SU-DHL-6 (cell line): ENCODE results near the gene OCEL1.

Experiments
- H2AFZ ChIP-seq: fragments of 200-600 bp; sonication (generic); 2 replicates; pipeline ENCODE4 v1.6.1; 2014; ENCODE audit warnings: low read depth, mild to moderate bottlenecking, moderate library complexity, mixed read lengths, antibody characterized with exemption, low read length; ENCODE audit not compliant: severe bottlenecking
- H3F3A ChIP-seq: fragments of 200-600 bp; shearing (Covaris generic); 2 replicates; pipeline ENCODE4 v1.6.0; 2016; ENCODE audit warnings: antibody characterized with exemption, mild to moderate bottlenecking; ENCODE audit not compliant: insufficient read depth
- H3K27ac ChIP-seq: fragments of 200-600 bp; sonication (generic); 2 replicates; pipeline ENCODE4 v1.5.1; 2016; ENCODE audit warnings: low read depth, mild to moderate bottlenecking, low read length, moderate library complexity, mixed read lengths
- H3K27me3 ChIP-seq: fragments of 200-600 bp; sonication (generic), shearing (Covaris generic); 2 replicates; pipeline ENCODE4 v1.6.0; 2014; ENCODE audit warnings: mild to moderate bottlenecking, low read length
- H3K36me3 ChIP-seq: fragments of 200-600 bp; sonication (generic); 2 replicates; pipeline ENCODE4 v1.6.1; 2014; ENCODE audit warnings: mild to moderate bottlenecking, low read length, mixed read lengths
- H3K4me2 ChIP-seq: fragments of 300-600, 200-600 bp; shearing (Covaris generic), sonication (generic); 2 replicates; pipeline ENCODE4 v1.6.0; 2014; ENCODE audit warnings: low read length, low read depth, mild to moderate bottlenecking; ENCODE audit not compliant: poor library complexity, severe bottlenecking
- H3K4me3 ChIP-seq: fragments of 200-600 bp; sonication (generic); 2 replicates; pipeline ENCODE4 v1.5.1; 2014; ENCODE audit warnings: antibody characterized with exemption, low read length, mild to moderate bottlenecking, mixed read lengths; ENCODE audit not compliant: insufficient read depth, poor library complexity, severe bottlenecking
- H3K79me2 ChIP-seq: fragments of 200-600 bp; sonication (generic); 2 replicates; pipeline ENCODE4 v1.6.1; 2014; ENCODE audit warnings: mild to moderate bottlenecking, low read length, moderate library complexity; ENCODE audit not compliant: insufficient read depth
- H3K9ac ChIP-seq: fragments of 200-600 bp; sonication (generic); 2 replicates; pipeline ENCODE4 v1.7.0; 2014; ENCODE audit warnings: mild to moderate bottlenecking, low read length
- H3K9me2 ChIP-seq: fragments of 200-600 bp; sonication (generic); replicated peaks from 2 replicates; pipeline ENCODE4 v1.6.1; 2014; ENCODE audit warnings: low read length; ENCODE audit not compliant: insufficient read depth
- H3K9me3 ChIP-seq: fragments of 200-600 bp; sonication (generic); 2 replicates; pipeline ENCODE4 v1.6.1; 2014; ENCODE audit warnings: low read length, mixed read lengths; ENCODE audit not compliant: insufficient read depth
- H4K20me1 ChIP-seq: fragments of 200-600 bp; sonication (generic); 2 replicates; pipeline ENCODE4 v1.6.1; 2014; ENCODE audit warnings: low read depth, mild to moderate bottlenecking, antibody characterized with exemption, low read length, moderate library complexity, mixed read lengths
- EZH2phosphoT487 ChIP-seq: fragments of 200-600 bp; sonication (generic), shearing (Covaris generic); conservative IDR thresholded peaks from 2 replicates; pipeline ENCODE4 v1.6.1; 2018; ENCODE audit warnings: mild to moderate bottlenecking, antibody characterized with exemption, low read length, moderate library complexity, mixed read lengths
- TF ChIP-seq, protein P1 (sequence below): fragments of 200-600 bp; sonication (generic); IDR thresholded peaks from one replicate; pipeline ENCODE4 v1.5.1; 2017; ENCODE audit warnings: antibody characterized with exemption, mild to moderate bottlenecking, low read length, moderate library complexity; ENCODE audit not compliant: insufficient read depth, poor library complexity, severe bottlenecking

OCEL1 gene

DNA sequence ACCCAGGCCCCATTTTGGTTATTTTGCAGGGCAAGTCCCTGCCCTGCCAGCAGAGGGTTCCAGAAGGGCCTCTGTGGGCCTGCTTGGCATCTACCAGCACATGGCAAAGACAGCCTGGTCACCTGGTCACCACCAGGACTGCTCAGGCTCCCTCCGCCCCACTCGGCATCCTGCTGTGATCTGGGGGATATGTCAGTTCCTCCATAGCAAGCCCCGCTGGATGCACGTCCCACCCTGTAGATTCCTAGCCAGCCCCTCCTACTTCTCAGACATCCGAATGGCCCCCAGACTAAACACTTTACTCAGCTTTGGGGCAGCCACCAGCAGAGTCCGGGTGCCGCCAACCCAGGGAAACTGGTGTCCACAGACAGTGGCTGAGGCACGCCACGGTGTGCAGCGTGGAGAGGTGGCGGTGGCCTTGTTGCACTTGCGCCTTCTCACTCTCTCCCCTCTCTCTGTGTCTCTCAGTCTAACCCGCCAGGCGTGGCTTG, 42.7 kb upstream of the OCEL1 start:
- TF ChIP-seq EZH2phosphoT487, result no peak
- TF ChIP-seq, protein P1, sequence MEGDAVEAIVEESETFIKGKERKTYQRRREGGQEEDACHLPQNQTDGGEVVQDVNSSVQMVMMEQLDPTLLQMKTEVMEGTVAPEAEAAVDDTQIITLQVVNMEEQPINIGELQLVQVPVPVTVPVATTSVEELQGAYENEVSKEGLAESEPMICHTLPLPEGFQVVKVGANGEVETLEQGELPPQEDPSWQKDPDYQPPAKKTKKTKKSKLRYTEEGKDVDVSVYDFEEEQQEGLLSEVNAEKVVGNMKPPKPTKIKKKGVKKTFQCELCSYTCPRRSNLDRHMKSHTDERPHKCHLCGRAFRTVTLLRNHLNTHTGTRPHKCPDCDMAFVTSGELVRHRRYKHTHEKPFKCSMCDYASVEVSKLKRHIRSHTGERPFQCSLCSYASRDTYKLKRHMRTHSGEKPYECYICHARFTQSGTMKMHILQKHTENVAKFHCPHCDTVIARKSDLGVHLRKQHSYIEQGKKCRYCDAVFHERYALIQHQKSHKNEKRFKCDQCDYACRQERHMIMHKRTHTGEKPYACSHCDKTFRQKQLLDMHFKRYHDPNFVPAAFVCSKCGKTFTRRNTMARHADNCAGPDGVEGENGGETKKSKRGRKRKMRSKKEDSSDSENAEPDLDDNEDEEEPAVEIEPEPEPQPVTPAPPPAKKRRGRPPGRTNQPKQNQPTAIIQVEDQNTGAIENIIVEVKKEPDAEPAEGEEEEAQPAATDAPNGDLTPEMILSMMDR, result no peak
- peak overlapping the region; percentile 48 for H3K27ac ChIP-seq
- no peaks in the 10 kb centered on the region for H3K9me3 ChIP-seq
- H4K20me1 ChIP-seq, result no peaks in the 10 kb centered on the region
- no peaks in the 10 kb centered on the region for H3K79me2 ChIP-seq
- no peaks in the 10 kb centered on the region for H3K27me3 ChIP-seq
- 0 out of 2 replicates have a peak, but pooled peaks cover under 1% of the 10 kb centered on the region for H3F3A ChIP-seq
- H2AFZ ChIP-seq, result no peak overlapping the region
- peak overlapping the region; percentile 10 for H3K4me2 ChIP-seq
- no peaks in the 10 kb centered on the region for H3K9me2 ChIP-seq
- H3K9ac ChIP-seq, result peak overlapping the region; percentile 18; the same call in 1 of the 2 replicates
- H3K4me3 ChIP-seq, result no peak overlapping the region
- H3K36me3 ChIP-seq, result no peaks in the 10 kb centered on the region

DNA sequence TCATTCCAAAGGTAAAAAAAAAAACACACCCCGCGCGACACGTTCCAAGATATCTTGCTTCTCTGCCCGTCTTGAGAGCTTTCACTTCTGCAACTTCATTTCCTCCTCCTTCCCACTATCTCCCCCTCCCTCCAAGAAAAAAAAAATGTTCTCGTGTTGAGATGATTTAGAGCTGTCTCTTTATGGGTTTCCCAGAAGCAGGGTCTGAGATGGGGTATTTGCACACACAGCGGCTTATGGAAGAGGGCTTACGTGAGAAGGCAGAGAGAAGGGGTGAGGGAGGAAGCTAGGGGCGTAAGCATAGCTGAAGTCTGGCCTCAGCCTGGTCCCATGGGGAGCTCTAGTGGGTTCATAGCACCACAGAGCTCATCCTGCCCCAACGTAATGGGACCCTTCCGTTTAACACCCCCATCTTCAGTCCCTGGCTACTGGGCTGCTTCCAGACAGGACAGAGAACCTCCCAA, 42.1 kb upstream of the OCEL1 start:
- Histone ChIP-seq H3K36me3 (no peaks in the 10 kb centered on the region), H3K4me3 (no peak overlapping the region), H2AFZ (no peak overlapping the region), H3K27ac (peak overlapping the region; percentile 48), H3K9ac (peak overlapping the region; percentile 18; the same call in 1 of the 2 replicates), H3K27me3 (no peaks in the 10 kb centered on the region), H3K4me2 (peak overlapping the region; percentile 10), H4K20me1 (no peaks in the 10 kb centered on the region), H3F3A (peaks cover 3% of the 10 kb centered on the region; the same call in 1 of the 2 replicates), H3K9me2 (no peaks in the 10 kb centered on the region), H3K79me2 (no peaks in the 10 kb centered on the region), H3K9me3 (no peaks in the 10 kb centered on the region)
- TF ChIP-seq, protein P1, result no peak
- TF ChIP-seq EZH2phosphoT487, result no peak

DNA sequence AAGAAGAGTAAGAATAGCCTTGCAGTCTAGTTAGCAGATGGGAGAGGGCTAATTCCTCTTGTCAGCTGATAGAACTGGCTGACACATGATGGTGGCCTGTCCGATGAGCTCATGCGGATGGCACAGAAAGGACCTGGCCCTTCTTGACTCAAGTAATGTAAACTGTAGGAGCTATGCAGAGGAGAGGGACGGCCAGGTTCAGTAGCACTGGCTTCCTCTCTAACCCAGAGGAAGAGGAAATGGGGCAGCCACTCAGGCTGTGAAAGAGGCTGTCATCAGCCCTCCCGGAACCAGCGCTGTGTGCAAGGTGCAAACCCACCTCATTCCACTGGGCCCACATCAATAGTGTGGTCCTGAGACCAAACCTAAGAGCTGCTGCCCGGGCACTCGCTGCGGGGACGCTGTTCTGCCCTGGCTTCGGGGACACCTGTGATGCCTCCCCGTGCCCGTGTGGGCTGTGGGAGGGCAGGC, 41.6 kb upstream of the OCEL1 start:
- H2AFZ ChIP-seq, result no peak overlapping the region
- no peaks in the 10 kb centered on the region for H4K20me1 ChIP-seq
- no peak overlapping the region for H3K4me2 ChIP-seq
- H3K36me3 ChIP-seq, result no peaks in the 10 kb centered on the region
- H3K9me3 ChIP-seq, result no peaks in the 10 kb centered on the region
- H3F3A ChIP-seq, result peaks cover 8% of the 10 kb centered on the region; the same call in 1 of the 2 replicates
- H3K79me2 ChIP-seq, result no peaks in the 10 kb centered on the region
- peak overlapping the region; percentile 48 for H3K27ac ChIP-seq
- no peaks in the 10 kb centered on the region for H3K27me3 ChIP-seq
- H3K9ac ChIP-seq, result no peak overlapping the region
- H3K4me3 ChIP-seq, result no peak overlapping the region
- TF ChIP-seq, protein P1, result no peak
- no peak for TF ChIP-seq EZH2phosphoT487
- H3K9me2 ChIP-seq, result no peaks in the 10 kb centered on the region
